Ramos (cell line): ENCODE results near the gene PROSER2.

ENCODE experiments used
- in situ Hi-C: fragments of 300-500 bp; cut with MboI; formaldehyde crosslinking; loops from one replicate; pipeline ENCODE4 v1.14.3; 2022; ENCODE audit warnings: low sequenced_read_pairs; ENCODE audit not compliant: unreplicated experiment

PROSER2 gene

GRCh38 chr10:11898372-11899066, 75.4 kb downstream of the PROSER2 start:
- in situ Hi-C loops = no loop called here

- in situ Hi-C loops = no loop called here
Measured at GRCh38 chr10:11899067-11899876, 76.1 kb downstream of the PROSER2 start.

GRCh38 chr10:11901036-11901301, 77.8 kb downstream of the PROSER2 start:
- in situ Hi-C loops = no loop called here

- in situ Hi-C loops = no loop called here
Measured at GRCh38 chr10:11901454-11901832, 78.3 kb downstream of the PROSER2 start.

GRCh38 chr10:11901833-11902475, 78.8 kb downstream of the PROSER2 start:
- in situ Hi-C loops = no loop called here

GRCh38 chr10:11902646-11903045, 79.5 kb downstream of the PROSER2 start:
- in situ Hi-C loops = no loop called here

- in situ Hi-C loops = no loop called here
Measured at GRCh38 chr10:11906714-11907113, 83.6 kb downstream of the PROSER2 start.

- in situ Hi-C loops = no loop called here
Measured at GRCh38 chr10:11907914-11908313, 84.8 kb downstream of the PROSER2 start.

- in situ Hi-C loops = no loop called here
Measured at GRCh38 chr10:11908536-11908935, 85.4 kb downstream of the PROSER2 start.

GRCh38 chr10:11908991-11909390, 85.8 kb downstream of the PROSER2 start:
- in situ Hi-C loops = no loop called here

- in situ Hi-C loops = no loop called here
Measured at GRCh38 chr10:11909618-11910017, 86.5 kb downstream of the PROSER2 start.

GRCh38 chr10:11910102-11910501, 86.9 kb downstream of the PROSER2 start:
- in situ Hi-C loops = no loop called here

- in situ Hi-C loops = no loop called here
Measured at GRCh38 chr10:11913079-11913641, 90.0 kb downstream of the PROSER2 start.

- in situ Hi-C loops = no loop called here
Measured at GRCh38 chr10:11918384-11918783, 95.2 kb downstream of the PROSER2 start.

- in situ Hi-C loops = no loop called here
Measured at GRCh38 chr10:11919271-11919670, 96.1 kb downstream of the PROSER2 start.
